BE2C (cell line): ENCODE results near the gene TYW3.
A peak's percentile ranks its signal among the peaks of the same experiment; 100 is the strongest.

Experiments used
- DNase-seq: peaks from one replicate; pipeline ENCODE4 v3.0.0-alpha.2; 2020
- H3K27me3 ChIP-seq: fragments of 250-450 bp; sonication (Bioruptor Pico); 2 replicates; pipeline ENCODE4 v1.5.1; 2020; ENCODE audit warnings: mild to moderate bottlenecking
- H3K36me3 ChIP-seq: fragments of 250-450 bp; sonication (Bioruptor Pico); 2 replicates; pipeline ENCODE4 v1.5.1; 2020; ENCODE audit warnings: mild to moderate bottlenecking
- H3K4me1 ChIP-seq: fragments of 250-450 bp; sonication (Bioruptor Pico); 2 replicates; pipeline ENCODE4 v1.5.1; 2020
- H3K4me3 ChIP-seq: 2 replicates; pipeline ENCODE4 v1.5.1; 2011; ENCODE audit warnings: low read depth, low read length
- H3K9me3 ChIP-seq: fragments of 250-450 bp; sonication (Bioruptor Pico); 2 replicates; pipeline ENCODE4 v1.5.1; 2020
- CTCF ChIP-seq: IDR thresholded peaks from 2 replicates; pipeline ENCODE4 v1.5.1; 2012; ENCODE audit warnings: mild to moderate bottlenecking, low read depth, low read length

Gene TYW3

GRCh38 chr1:74763807-74764206, 30.9 kb downstream of the TYW3 start:
- no peak for DNase-seq
- Histone ChIP-seq H3K9me3 (no peaks in the 10 kb centered on the region), H3K27me3 (no peaks in the 10 kb centered on the region), H3K4me1 (no peaks in the 10 kb centered on the region), H3K36me3 (no peaks in the 10 kb centered on the region), H3K4me3 (no peak overlapping the region)
- no peak for TF ChIP-seq CTCF

GRCh38 chr1:74766579-74766978, 33.6 kb downstream of the TYW3 start:
- Histone ChIP-seq H3K9me3 (no peaks in the 10 kb centered on the region), H3K4me1 (no peaks in the 10 kb centered on the region), H3K4me3 (no peak overlapping the region), H3K27me3 (no peaks in the 10 kb centered on the region), H3K36me3 (no peaks in the 10 kb centered on the region)
- no peak for DNase-seq
- no peak for TF ChIP-seq CTCF

- H3K4me1 ChIP-seq: no peaks in the 10 kb centered on the region
- DNase-seq: peak; percentile 17
- H3K9me3 ChIP-seq: no peaks in the 10 kb centered on the region
- H3K4me3 ChIP-seq: no peak overlapping the region
- H3K36me3 ChIP-seq: no peaks in the 10 kb centered on the region
- peaks cover under 1% of the 10 kb centered on the region; the same call in 1 of the 2 replicates for H3K27me3 ChIP-seq
- peak; percentile 53 for TF ChIP-seq CTCF
Observed at GRCh38 chr1:74767490-74767889, 34.5 kb downstream of the TYW3 start.

- H3K27me3 ChIP-seq: peaks cover 17% of the 10 kb centered on the region
- TF ChIP-seq CTCF: peak; percentile 68
- no peaks in the 10 kb centered on the region for H3K36me3 ChIP-seq
- H3K9me3 ChIP-seq: no peaks in the 10 kb centered on the region
- H3K4me1 ChIP-seq: no peaks in the 10 kb centered on the region
- peak; percentile 18 for DNase-seq
- H3K4me3 ChIP-seq: no peak overlapping the region
Observed at GRCh38 chr1:74771913-74772515, 39.1 kb downstream of the TYW3 start.

- peaks cover 17% of the 10 kb centered on the region for H3K27me3 ChIP-seq
- no peak for DNase-seq
- H3K36me3 ChIP-seq: no peaks in the 10 kb centered on the region
- TF ChIP-seq CTCF: no peak
- no peaks in the 10 kb centered on the region for H3K4me1 ChIP-seq
- no peak overlapping the region for H3K4me3 ChIP-seq
- H3K9me3 ChIP-seq: no peaks in the 10 kb centered on the region
Observed at GRCh38 chr1:74772945-74773344, 40.0 kb downstream of the TYW3 start.

GRCh38 chr1:74773582-74773981, 40.6 kb downstream of the TYW3 start:
- no peaks in the 10 kb centered on the region for H3K9me3 ChIP-seq
- H3K4me1 ChIP-seq: no peaks in the 10 kb centered on the region
- DNase-seq: no peak
- H3K36me3 ChIP-seq: no peaks in the 10 kb centered on the region
- TF ChIP-seq CTCF: no peak
- H3K4me3 ChIP-seq: no peak overlapping the region
- peaks cover 17% of the 10 kb centered on the region for H3K27me3 ChIP-seq
